GM19455 (cell line): ENCODE data around the gene DIS3L2.

Source experiments
- ATAC-seq: cut with Tn5 transposase; IDR thresholded peaks from one replicate; pipeline ENCODE4 v1.9.1; 2021; ENCODE audit not compliant: unreplicated experiment

The DIS3L2 gene

DNA sequence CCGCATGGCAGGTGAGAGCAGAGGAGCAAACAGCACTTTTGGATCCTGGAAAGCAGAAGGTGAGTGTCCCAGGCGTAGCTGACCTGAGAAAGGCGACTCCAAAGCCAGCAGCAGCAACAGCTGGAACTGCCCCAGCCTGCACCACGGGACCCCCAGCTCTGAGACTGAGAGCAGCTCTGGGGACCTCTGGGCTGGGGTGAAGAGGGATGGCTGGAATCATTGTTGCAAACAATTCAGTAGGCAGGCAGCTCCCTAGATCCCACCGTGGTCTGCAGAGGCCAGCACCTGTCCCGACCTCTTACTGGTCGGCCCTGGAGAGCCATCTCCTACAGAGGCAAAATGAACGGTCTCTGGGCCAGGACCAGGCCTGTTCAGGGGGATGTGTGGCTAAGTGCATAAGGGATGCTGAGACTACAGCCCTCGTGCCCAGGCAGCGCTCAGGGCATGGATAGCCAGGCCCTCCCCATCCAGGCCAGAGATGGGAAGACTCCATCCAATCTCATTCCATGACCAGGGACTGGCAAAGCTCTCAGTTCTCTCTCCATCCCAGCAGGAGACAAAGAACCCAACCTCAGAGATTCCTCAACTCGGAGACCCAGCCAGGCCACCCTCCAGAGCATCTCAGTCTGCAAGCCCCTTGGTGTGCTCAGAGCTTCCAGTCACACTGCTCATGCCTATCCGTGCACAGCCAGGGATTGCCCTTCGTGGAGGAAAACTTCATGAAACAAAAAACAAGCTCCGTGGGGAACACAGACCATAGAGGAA lies 378.8 kb downstream of the DIS3L2 start:
- ATAC-seq: no peak

DNA sequence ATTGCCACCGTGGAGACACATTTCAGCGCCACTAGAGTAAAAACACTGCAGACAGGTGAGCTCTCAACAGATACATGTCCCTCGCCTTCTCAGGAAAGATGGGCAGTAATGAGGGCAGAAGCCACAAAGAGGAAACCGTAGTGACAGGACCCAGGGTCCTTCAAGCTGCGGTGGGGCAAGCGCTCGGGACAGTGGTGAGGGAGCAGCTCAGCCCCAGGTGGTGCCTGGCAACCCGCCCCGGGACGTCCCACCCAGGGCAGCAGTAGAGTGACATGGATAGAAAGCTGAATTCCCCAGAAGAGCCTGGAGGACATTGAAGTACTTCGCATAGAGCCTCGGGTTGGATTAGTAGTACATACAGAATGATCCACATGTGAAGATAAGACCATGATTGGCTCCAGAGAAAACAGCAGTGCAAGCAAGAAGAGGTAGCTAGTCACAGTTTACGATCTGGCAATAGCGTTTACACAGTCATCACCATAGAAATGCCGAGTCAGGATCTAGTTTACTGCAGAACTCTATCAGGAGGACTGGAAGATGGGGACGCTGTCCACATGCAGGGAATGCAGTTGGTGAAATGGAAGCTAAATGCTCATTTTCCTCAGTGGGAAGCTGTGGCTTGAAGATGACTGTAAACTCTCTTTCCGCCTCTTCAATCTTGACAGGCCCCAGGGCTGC lies 379.7 kb downstream of the DIS3L2 start:
- no peak for ATAC-seq

DNA sequence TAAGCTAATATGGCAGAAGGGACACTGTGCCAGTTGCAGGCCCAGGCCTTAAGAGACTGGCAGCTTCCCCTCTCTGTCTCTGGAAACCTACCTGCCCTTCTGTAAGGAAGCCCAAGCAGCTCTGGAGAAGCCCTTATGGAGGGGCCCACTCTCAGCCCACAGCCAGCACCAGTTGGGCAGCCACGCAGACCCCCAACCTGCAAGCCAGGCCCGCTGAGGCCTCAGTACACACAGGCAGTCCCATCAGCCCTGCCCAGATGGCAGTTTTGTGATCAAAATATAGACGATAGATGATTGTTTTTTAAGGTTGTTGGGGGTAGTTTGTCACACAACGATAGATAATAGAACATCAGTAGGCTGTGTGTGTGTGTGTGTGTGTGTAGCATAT lies 380.2 kb downstream of the DIS3L2 start:
- no peak for ATAC-seq

DNA sequence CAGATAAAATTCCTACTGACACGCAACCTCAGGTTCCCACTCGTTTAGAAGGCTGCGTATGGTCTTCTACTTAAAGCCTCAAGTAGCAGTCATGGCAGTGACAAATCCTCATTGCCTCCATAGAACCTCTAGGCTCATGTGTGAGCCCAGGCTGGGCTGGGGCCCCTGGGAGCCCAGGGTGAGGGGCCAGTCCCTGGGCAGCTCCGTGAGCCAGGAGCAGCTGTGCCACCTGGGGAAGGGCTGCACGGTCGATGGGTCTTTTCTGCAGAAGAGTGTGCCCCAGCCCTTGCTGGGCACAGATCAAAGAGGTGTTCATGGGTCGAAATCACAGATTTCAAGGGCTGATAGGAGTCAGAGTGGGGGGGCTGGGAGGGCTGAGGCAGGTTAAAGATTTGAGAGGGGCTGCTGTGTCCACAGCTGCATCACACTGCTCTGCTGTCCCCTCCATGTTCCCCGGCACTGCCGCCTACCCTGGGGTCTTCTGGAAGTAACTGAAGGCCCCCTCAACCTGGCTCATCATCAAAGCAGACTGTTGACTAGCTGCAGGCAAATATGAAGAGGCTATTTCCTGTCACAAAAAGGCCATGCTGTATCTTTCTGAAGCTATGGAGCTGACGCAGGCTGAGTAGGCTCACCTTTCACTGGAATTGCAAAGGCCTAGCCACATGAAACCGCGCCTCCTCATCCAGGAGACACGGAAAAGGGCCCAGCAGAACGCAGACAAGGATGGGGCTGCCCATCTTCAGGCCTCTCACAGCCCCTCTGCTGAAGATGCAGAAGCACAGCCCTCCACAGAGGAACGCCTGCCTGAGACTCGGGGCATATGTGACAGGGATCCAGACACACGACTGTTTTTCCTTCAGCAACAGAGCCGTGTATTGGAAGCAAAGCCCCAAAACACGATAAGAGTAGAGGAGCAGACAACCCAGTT lies 381.4 kb downstream of the DIS3L2 start:
- ATAC-seq: no peak

DNA sequence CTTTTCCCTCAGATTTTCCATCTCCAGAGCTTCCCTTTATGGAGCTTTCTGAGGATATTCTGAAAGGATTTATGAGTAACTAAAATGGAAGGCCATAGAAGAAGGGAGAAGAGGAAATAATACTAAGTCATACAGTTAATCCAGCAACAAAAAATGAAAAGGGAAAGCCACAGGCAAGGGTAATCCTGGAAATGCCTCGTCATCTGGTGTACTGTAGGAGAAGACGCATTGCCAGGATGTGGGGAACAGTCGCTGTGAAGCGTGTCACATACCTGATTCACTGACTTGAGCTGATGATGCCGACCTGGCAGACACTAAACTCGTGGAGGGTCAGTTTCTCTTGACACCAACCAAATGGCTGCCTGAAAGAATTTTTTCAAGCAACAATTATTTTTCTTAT lies 382.3 kb downstream of the DIS3L2 start:
- ATAC-seq: no peak

DNA sequence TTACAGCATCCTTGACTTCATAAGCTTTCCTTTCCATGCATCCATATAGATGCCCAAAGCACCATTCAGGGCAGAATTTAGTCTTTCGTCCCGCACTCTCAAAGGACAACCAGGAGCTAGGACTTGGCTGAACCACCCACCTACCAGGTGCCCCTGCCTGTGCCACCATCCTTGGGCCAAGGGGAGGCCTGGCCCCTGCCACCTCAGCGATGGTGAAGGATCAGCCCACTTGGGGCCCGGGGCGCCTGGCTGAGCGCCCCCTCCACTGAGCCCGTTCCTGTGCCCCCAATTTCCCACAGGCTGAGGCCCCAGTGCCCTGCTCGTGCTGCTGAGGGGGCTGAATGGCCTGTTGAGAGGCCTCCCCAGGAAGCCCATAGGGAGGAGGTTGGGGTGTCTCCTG lies 383.7 kb downstream of the DIS3L2 start:
- no peak for ATAC-seq

DNA sequence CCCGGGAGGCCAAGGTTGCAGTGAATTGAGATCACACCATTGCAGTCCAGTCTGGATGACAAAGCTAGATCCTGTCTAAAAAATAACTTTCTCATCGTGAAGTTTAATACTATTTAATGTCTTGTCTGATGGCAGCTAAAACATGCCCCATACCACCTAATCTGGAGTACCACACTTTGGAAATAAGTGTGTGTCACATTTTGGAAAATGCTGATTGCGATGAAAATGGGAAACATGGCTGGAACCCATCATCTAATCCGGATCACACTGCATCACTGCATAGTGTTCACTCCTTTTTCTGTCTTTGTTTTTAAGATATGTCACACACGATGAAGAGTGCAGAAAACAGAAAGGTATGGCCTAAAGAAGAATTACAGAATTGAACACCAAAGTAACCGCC lies 385.9 kb downstream of the DIS3L2 start:
- no peak for ATAC-seq

DNA sequence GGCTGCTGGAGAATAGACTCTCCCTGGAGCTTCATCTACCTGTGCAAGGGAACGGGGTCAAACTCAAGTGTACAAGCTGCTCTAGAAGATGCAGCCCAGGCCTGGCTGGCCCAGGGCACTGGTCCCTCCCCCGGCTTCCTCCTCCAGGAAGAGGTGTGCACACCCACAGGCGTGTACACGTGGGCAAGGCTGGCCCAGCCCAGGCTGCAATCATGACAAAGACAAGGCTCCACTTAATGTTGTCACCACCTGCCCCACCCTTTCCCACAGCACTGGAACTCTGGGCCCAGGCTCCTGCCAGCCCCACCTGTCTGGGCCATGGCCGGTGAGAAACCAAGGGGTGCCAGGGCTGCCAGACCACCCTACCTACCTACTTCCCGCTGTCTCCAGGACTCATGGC lies 387.4 kb downstream of the DIS3L2 start:
- ATAC-seq: no peak

DNA sequence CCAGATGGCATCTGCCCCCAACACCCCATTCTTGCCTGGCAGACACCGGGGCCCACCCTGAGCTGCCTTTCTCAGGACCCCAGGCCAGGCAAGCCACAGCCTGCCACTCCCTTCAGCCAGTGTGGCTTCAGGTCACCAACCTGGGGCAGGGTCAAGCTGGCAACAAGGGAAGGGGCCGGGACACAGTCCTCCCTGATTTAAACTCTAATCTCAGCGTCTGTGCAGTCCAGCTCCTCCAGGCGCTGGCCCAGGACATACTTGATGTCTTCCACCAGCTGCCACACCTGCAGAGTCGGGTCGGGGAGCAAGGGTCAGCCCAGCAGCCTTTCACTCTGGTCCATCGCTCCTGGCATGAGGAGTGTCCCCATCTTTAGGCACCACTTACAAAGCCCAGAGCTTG lies 388.0 kb downstream of the DIS3L2 start:
- ATAC-seq: no peak

DNA sequence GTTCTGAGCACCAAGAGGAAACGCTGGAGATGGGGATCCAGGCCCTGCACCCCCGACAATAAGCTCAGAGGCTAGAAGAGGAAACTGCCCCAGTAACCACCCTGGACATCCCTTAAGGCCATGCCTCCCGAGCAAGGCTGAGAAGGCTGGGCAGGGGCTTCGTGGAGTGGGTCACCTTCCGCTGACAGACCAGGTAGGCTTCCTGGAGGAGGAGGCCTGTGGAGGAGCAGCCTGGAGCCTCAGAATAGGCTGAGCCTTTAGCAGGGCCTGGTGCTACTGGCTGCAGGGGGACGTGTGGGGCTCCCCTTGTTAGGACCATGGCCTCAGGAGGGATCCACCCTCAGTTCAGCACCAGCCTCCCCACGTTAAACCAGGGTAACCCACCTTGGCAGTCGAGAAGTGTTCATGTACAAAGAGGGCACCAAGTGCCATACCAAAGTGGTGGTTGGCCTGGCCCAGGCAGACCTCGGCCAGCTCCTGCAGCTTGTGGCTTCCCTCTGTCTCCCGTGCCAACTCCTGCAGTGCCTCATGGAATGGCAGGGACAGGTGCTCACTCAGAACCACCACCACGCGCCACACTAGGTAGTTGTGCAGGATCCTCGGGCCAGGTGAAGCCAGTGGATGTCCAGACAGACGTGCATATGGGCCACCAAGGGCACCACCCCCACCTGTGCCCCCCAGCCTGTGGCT lies 388.6 kb downstream of the DIS3L2 start:
- no peak for ATAC-seq

DNA sequence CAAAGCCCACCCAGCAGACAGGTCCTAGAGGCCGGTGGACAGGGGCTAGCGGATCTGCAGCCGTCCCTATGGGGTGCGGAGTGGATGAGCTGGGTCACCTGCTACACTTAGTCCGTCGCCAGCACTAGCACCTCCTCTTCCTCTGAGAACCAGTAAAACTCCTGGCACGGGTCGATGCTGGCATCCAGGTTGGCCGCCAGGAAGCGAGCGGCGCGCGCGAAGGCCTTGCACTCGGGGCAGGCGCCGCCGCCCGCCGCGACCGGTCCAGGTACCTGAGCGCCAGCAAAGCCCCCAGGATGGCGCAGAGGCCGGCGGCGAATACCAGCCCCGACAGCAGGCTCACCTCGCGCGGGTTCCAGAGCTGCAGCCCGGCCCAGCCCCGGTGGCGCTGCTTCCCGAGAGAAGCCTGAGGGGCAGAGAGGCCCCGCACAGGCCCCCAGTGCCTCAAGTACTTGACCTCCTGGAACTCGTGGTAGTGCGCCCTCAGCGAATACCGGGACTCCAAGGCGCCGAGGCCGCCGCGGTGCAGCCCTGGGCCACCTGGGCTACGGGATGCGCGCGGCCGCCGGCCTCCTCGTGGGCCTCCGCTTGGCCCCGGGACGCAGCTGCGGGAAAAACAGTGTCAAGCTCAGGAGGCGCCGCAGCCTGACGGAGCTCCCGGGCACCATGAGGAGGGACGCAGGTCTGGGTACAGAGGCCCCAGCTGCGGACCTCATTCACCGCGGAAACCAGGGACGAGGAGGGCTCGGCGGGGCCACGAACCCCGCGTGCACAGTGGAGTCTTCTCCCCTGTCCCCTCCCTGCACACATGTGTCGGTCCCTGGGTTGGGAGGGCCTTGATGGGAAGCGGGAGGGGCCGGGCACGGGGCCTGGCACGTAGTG lies 389.5 kb downstream of the DIS3L2 start:
- ATAC-seq: no peak

DNA sequence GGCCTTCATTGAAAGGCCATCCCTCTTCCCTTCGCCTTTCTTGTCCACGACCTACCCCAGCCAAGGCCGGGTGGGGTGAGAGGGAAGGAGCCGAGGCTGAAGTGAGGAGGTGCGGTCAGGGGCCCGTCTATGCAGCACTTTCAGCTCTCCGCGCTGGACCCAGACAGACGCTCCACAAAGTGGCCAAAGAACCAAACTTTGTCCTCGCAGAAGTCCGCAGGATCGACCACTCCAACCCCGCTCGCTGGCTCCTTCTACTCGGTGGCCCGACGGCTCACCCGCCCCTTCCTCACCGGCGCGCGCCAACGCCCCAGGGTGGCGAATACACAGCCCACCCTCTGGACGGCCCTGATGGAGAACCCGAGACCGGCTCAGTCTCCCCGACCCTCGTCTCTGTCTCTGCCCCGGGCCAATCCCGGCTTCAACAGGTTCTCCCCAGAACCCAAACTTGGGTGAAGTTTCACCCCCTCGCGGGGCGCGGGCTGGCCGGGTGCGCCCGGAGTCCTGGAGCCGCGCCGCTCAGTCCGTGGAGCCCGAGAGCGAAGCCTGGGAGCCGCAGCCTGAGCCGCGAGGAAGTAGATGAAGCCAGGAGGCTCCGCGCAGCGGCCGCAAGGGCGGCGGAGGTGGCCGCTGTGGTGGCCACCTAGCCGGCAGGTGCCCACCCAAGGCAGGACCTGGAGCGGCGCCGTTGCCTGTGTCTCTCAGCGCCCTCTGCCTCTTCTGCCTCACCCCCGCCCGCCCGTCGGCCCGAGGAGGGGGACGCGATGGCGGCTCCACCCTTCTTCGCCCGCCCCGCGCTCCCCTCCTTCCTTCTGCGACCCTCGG lies 390.4 kb downstream of the DIS3L2 start:
- ATAC-seq: no peak

DNA sequence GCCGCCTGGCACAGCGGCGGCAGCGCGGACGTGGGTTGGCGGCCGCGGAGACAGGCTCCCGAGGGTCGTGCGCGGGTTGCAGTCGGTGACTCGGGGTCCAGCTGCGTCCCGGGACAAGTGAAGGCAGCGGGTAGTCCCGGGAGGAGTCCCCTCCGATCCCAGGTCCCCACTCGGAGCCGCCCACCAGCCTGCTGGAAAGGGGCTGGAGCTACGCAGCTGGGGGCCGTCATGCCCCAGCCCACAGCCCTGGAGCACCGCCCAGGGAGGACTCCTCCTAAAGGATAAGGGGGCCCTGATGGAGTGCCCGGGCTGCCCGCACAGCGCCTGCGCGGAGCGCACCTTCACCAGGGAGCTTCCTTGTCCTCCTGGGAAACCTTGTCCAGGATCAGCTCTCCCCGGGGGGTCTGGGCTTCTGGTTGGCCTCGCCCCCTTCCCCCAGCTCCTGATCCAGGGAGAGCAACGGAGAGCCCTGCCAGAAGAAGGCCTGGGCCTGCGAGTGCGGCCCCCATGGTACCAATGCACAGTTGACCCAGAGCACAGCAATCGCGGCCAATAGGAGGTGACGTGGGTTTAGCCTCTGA lies 391.1 kb downstream of the DIS3L2 start:
- ATAC-seq: no peak

DNA sequence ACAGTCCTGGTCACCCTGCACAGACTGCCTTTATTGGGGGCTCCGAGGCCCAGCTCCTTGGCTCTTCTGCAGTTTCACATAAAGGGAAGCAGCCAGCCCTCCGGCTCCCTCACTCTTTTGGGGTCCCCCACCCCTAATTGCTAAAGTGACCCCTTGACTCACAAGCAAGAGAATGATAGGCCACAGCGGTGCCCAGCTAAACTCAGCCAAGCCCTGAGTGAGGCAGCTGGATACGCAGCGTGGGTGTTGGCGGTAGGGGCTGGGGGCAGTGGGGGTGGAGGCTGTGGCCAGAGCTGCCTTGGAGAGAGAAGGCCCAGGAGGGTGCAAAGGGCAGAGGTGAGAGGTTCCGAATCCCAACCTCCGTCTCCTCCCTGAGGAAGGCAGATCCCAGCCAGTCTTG lies 391.6 kb downstream of the DIS3L2 start:
- ATAC-seq: no peak

DNA sequence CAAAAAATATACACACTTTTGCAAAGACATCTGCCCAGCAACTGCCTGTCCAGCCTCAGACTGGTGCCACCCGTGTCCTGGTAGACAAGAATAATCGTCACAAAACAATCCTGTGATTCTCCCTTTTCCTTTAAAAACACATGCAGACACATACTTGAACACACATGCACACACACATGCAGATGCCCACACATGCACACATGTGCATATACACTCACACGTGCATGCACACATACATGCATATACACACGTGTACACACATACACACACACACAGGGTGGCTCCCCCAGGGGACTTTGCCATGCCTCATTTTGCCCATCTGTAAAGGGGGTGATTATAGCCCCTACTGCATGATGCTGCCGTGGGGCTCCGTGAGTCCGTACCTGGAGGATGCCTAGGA lies 392.1 kb downstream of the DIS3L2 start:
- no peak for ATAC-seq

DNA sequence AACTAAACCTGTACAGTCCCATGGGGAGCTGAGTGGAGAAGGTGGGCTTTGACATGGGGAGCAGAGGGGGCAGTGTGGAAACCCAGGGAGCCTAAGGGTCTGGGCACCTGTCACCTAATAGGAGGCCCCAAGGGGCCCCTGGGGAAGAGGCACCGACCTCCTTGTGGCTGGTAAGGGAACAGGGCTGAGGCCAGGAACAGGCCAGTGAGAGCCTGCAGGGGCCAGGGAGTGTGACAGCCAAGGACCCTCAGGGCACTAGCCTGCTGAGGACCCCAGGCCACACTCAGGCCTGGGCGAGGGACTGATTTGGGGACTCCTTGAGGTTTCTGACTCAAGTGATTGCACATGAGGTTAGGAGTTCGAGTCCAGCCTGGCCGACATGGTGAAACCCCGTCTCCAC lies 392.6 kb downstream of the DIS3L2 start:
- no peak for ATAC-seq

DNA sequence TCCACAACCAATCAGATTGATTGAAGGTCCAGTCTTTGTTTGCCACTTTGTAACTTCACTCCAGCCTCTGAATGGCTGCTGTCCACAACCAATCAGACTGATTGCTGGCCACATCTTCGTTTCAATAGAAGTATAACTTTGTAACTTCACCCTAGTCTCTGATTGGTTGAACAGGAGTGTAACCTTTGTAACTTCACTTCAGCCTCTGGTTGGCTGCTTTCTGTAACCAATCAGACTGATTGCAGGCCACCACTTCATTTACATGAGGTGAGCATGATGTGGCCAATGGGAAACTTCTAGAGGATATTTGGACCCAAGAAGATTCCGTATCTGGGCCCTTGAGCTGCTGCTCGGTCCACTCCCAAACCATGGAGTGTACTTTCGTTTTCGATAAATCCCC lies 400.1 kb downstream of the DIS3L2 start:
- ATAC-seq: no peak

DNA sequence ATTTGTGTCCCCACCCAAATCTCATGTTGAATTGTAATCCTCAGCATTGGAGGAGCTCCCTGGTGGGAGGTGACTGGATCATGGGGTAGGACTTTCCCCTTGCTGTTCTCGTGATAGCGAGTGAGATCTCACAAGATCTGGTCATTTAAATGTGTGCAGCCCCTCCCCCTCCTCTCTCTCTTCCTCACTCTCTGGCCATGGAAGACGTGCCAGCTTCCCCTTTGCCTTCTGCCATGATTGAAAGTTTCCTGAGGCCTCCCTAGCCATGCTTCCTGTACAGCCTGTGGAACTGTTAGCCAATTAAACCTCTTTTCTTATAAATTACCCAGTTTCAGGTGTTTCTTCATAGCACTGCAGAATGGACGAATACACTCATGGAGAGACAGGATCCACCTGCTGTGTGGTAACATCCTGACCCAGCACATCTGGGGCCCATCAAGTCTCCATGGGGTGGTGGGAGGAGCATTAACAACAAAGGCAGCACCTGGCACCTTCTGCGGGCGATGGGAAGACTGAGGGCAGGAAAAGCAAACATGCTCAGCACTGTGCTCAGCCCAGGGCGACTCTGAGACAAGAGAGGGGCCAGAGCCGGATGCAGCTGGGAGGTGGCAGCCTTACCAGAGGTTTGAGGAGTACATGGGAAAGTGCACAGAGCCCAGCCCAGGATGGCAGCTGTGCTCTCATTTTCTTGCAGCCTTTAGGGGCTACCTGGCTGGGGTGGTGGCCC lies 400.8 kb downstream of the DIS3L2 start:
- ATAC-seq: no peak
